ENCODE results near the gene HSPA12B.

The HSPA12B gene

DNA sequence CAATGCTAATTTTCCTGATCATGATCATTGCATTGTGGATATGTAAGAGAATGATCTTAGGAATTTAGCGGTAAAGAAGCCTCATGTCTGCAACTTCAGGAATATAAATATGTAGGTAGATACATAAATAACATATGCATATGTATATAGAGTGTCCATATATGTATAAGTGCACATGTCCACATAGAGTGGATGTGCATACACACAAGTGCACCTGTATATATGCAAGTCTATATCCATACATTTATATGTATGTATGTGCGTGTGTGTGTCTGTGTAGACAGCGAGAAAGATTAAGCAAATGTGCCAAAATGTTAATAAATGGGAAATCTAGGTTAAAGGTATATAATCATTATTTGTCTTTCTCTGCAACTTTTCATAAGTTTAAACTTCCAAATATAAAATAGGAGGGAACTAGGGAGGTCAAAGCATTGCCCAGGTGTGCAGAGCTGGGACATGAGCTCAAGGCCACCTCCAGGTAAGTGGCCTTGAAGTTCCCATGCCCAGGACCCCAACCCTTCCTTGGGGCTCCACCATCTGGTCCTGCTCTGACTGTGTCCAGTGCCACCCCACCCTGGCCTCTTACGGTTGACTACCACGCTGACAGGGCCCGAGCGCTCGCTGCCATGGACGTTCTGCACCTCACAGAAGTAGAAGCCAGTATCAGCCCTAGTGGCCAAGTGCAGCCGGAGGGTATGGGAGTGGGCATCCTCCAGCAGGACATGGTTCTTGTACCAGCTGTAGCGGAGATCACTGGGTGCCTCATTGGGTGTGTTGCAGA, 29.7 kb upstream of the HSPA12B start:
- no peak overlapping the region for H3K4me3 ChIP-seq (ENCODE audit: low read depth, low read length)
- DNase-seq (ENCODE audit: low read depth), result no peak
- in situ Hi-C loops (cut with HindIII; ENCODE audit: low sequenced_read_pairs), result no loop called here
- TF ChIP-seq CTCF (IDR thresholded peaks at IDR 0.05; ENCODE audit: low read depth, low read length, missing control alignments), result no peak

DNA sequence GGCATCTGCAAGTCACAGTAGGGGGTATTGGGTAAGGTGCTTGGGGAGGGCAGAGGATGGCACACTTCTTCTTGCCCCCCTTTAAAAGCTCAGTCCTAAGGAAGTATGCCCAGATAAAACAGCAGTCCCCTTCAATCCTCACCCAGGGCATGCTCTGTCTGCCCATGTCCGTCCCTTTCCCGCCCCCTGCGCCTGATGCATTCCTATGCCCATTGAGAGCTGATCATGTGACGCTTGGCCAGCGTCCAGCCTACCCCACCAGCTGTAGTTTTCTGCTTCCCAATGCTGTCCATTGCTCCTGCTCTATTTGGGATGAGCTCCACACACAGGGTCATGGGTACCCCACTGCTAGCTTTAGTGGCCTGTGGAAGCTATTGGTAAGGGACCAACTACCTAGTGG, 28.4 kb upstream of the HSPA12B start:
- no peak for TF ChIP-seq CTCF (IDR thresholded peaks at IDR 0.05; ENCODE audit: low read depth, low read length, missing control alignments)
- H3K4me3 ChIP-seq (ENCODE audit: low read depth, low read length), result no peak overlapping the region
- DNase-seq (ENCODE audit: low read depth), result no peak
- in situ Hi-C loops (cut with HindIII; ENCODE audit: low sequenced_read_pairs), result no loop called here

GRCh38 chr20:3705491-3705969, 27.0 kb upstream of the HSPA12B start:
- no peak for TF ChIP-seq CTCF (IDR thresholded peaks at IDR 0.05; ENCODE audit: low read depth, low read length, missing control alignments)
- no peak overlapping the region for H3K4me3 ChIP-seq (ENCODE audit: low read depth, low read length)
- in situ Hi-C loops (cut with HindIII; ENCODE audit: low sequenced_read_pairs), result loop anchor here (5.0 kb wide), 1 partner anchor 52 kb away; no protein-coding TSS in a partner anchor
- no peak for DNase-seq (ENCODE audit: low read depth)

GRCh38 chr20:3705970-3706739, 26.3 kb upstream of the HSPA12B start:
- TF ChIP-seq CTCF (IDR thresholded peaks at IDR 0.05; ENCODE audit: low read depth, low read length, missing control alignments), result no peak
- in situ Hi-C loops (cut with HindIII; ENCODE audit: low sequenced_read_pairs), result loop anchor here (5.0 kb wide), 1 partner anchor 51 kb away; no protein-coding TSS in a partner anchor
- no peak overlapping the region for H3K4me3 ChIP-seq (ENCODE audit: low read depth, low read length)
- no peak for DNase-seq (ENCODE audit: low read depth)

- H3K4me3 ChIP-seq (ENCODE audit: low read depth, low read length), result no peak overlapping the region
- DNase-seq (ENCODE audit: low read depth), result no peak
- in situ Hi-C loops (cut with HindIII; ENCODE audit: low sequenced_read_pairs), result loop anchor here (5.0 kb wide), 1 partner anchor 50 kb away; no protein-coding TSS in a partner anchor
- TF ChIP-seq CTCF (IDR thresholded peaks at IDR 0.05; ENCODE audit: low read depth, low read length, missing control alignments), result no peak
These were observed 25.5 kb upstream of the HSPA12B start for GRCh38 chr20:3706774-3707507.

DNA sequence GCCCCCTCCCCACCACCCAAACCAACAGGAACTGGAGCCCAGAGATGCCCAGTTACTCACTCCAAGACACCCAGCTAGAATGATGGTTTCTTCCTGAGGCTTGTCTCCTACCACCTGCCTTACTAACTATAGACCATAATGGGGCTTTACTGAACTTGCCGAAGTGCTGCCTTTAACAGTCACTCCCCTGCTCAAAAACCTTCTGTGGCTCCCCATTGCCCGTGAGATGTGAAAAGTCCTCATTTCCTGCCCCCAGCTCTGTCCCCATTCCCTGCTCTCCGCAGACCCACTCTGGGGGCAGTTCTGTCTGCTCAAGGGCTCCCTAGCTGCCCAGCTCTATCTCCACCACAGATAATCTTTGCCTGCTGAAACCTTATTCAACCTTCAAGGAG, 25.0 kb upstream of the HSPA12B start:
- TF ChIP-seq CTCF (IDR thresholded peaks at IDR 0.05; ENCODE audit: low read depth, low read length, missing control alignments), result no peak
- no peak for DNase-seq (ENCODE audit: low read depth)
- in situ Hi-C loops (cut with HindIII; ENCODE audit: low sequenced_read_pairs), result loop anchor here (5.0 kb wide), 1 partner anchor 50 kb away; no protein-coding TSS in a partner anchor

More for the DNA sequence above, 25.0 kb upstream of the HSPA12B start:
- no peak overlapping the region for H3K4me3 ChIP-seq (ENCODE audit: low read depth, low read length)

Measured in astrocyte of the cerebellum (primary cell).